GM19467 (cell line): Measurements from ENCODE around the gene BCLAF3.

Experiments used
- ATAC-seq: cut with Tn5 transposase; IDR thresholded peaks from one replicate; pipeline ENCODE4 v1.9.1; 2021; ENCODE audit warnings: mild to moderate bottlenecking, moderate library complexity; ENCODE audit not compliant: unreplicated experiment

Gene BCLAF3

GRCh38 chrX:19968276-19968675 is 22.6 kb downstream of the BCLAF3 start:
- no peak for ATAC-seq

DNA sequence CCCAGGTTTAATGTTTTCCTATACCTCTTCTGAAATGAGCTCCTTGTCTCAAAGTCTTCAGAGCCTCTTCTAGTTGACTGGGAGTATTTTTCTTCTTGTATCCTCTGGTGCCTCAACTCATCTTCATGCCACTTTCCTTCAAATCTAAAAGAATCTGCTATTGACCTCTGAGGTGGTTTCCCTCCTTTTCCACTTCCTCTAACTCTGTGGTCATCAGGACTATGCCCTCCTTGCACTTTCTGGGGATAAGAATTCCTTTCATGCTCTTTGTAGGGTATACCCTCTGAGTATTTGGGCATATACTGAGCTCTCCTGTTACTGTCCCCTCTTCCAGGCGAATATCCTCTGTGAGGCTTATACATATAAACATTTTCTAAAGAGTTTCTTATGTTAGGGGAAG is 24.8 kb downstream of the BCLAF3 start:
- ATAC-seq = no peak

DNA sequence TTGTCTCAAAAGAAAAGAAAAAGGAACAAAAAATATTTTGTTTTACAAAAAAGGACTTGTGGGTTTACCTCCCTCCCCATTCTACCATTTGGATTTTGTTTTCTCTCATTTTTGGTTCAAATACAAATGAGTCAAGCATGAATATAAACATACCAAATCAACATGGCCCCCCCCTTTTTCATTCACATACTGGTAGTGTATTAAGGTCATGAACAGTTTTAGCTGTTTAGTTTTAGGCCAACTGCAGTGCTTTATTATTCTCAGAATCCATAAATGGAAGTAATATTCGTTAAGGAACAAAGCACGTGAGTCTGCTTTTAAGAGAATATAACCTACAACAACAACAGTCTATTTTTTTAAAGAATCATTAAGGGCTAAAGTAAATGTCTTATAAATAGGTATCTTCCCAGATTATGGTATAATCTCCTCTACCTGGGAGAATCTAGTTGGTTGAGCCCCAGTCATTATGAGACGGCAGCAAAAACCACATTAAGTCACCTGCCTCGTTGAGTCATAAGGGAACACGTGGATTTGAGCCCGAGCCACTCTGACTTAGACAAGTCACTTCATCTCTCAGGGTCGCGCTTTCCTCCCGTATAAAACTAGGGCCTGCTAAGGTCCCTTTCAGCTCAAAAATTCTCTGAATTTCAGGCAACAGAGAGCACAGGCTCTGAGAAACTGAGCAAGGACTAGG is 26.7 kb downstream of the BCLAF3 start:
- ATAC-seq = no peak

- ATAC-seq = no peak
Measured at GRCh38 chrX:19960913-19961312, 29.9 kb downstream of the BCLAF3 start.

GRCh38 chrX:19958552-19959486 is 32.0 kb downstream of the BCLAF3 start:
- no peak for ATAC-seq

DNA sequence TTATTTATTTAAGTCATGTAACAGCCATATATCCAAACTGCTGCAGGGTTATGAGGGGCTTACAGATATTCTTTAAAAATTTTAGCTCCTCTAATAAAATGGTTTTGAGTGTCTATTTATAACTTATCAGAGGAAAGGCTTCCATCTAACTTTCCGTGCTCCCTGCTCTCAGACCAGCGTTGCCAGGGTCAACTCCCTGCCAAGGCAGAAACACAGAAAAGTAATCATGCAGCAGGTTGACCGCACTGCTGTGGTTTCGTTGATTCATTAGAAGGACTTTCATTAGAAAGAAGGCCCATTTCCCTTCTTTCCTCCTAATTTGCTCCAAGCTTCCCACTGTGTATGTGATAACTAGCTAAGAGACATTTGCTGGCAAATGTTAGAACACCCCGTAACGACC is 33.9 kb downstream of the BCLAF3 start:
- ATAC-seq = no peak

GRCh38 chrX:19956306-19956705 is 34.6 kb downstream of the BCLAF3 start:
- no peak for ATAC-seq

GRCh38 chrX:19955306-19955705 is 35.6 kb downstream of the BCLAF3 start:
- no peak for ATAC-seq

GRCh38 chrX:19954335-19955096 is 36.3 kb downstream of the BCLAF3 start:
- no peak for ATAC-seq

GRCh38 chrX:19953145-19953544 is 37.7 kb downstream of the BCLAF3 start:
- ATAC-seq = no peak

- ATAC-seq = no peak
Measured at GRCh38 chrX:19949340-19949739, 41.5 kb downstream of the BCLAF3 start.

DNA sequence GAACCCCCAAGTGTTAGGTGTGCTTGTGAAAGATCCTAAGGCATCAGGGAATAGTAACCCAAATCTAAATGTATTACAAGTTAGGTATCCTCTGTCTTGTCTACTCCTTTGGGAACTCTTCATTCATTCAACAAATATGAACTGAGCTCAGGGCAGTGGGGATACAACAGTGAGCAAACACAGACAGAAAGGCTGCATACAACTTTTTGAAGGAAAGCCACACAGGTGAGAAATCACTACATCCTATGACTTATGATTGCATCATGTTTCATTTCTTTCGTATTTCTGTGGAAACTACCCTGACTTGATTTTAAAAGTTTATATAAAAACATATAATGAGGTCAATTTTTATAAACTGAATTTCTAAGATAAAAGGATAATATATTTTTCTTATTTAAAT is 43.2 kb downstream of the BCLAF3 start:
- no peak for ATAC-seq
